GM12878 (cell line): Measurements from ENCODE around the gene SNRPA1. TPM values are rescaled to one million over a fixed set of nuclear protein-coding genes. Genes with fewer than 3 reads are reported as not detected.
"Not testable (repeated sequence)": the region's sequence is repeated elsewhere in the genome, so short reads cannot be mapped to it uniquely, and the experiment has no call there.

ENCODE experiments used
- ATAC-seq: fragments of 200-7000 bp; cut with Tn5 transposase; 3 replicates; pipeline ENCODE4 v1.9.1; 2020; ENCODE audit warnings: mild to moderate bottlenecking, moderate library complexity
- BruUV-seq: library from RNA; stranded (reverse); fragments of 400-500 nt; replicated peaks from 2 replicates; lab custom pipeline; 2021; lab: Mats Ljungman, UMichigan
- CTCF ChIA-PET: fragments of 300-600 bp; sonication (Branson Sonifier 250); formaldehyde crosslinking; extraction: SDS; loops from one replicate; lab custom pipeline; 2021; ENCODE audit warnings: inconsistent platforms; lab: Yijun Ruan, JAX
- POLR2A ChIA-PET: fragments of 350-600 bp; formaldehyde crosslinking; extraction: SDS; loops from one replicate; lab custom pipeline; 2021; ENCODE audit warnings: inconsistent platforms; lab: Charles Lee
- RAD21 ChIA-PET: fragments of 300-600 bp; sonication (Branson Sonifier 250); formaldehyde crosslinking; loops from one replicate; lab custom pipeline; 2023; ENCODE audit warnings: antibody characterized with exemption; ENCODE audit not compliant: unreplicated experiment; lab: Charles Lee
- SMC1A ChIA-PET: fragments of 300-600 bp; sonication (Branson Sonifier 250); formaldehyde crosslinking; loops from one replicate; lab custom pipeline; 2023; ENCODE audit not compliant: unreplicated experiment, uncharacterized antibody; lab: Charles Lee
- DNase-seq: peaks from one replicate; pipeline ENCODE4 v3.0.0-alpha.2; 2011; ENCODE audit warnings: low read depth, low spot score
- FAIRE-seq: peaks from 3 replicates; lab custom pipeline; 2011; peaks lifted over from hg19 to GRCh38; lab: Jason Lieb, UNC
- H2AFZ ChIP-seq: 2 replicates; pipeline ENCODE4 v1.6.0; 2011; ENCODE audit warnings: low read depth, low read length, control low read depth; ENCODE audit not compliant: control insufficient read depth
- H3K27ac ChIP-seq: 2 replicates; pipeline ENCODE4 v1.5.1; 2011; ENCODE audit warnings: control low read depth; ENCODE audit not compliant: control insufficient read depth, insufficient read depth
- H3K27me3 ChIP-seq, 2 experiments: replicated peaks in 1 of 2; 2 replicates each; pipeline versions ENCODE4 v1.6.0 to v1.6.1; 2011; ENCODE audit warnings: low read length in 1 of 2; ENCODE audit not compliant: control insufficient read depth in 2 of 2, insufficient read depth in 2 of 2
- H3K36me3 ChIP-seq, 2 experiments: 2 replicates each; pipeline ENCODE4 v1.5.1; 2011; ENCODE audit warnings: low read length in 1 of 2; ENCODE audit not compliant: control insufficient read depth in 2 of 2, insufficient read depth in 2 of 2
- H3K4me1 ChIP-seq: 2 replicates; pipeline ENCODE4 v1.6.1; 2011; ENCODE audit warnings: mild to moderate bottlenecking, low read length, moderate library complexity, mixed read lengths; ENCODE audit not compliant: control insufficient read depth, insufficient read depth
- H3K4me2 ChIP-seq: 2 replicates; pipeline ENCODE4 v1.6.0; 2011; ENCODE audit warnings: control low read depth; ENCODE audit not compliant: control insufficient read depth, insufficient read depth
- H3K4me3 ChIP-seq: fragments of 200-600 bp; sonication (generic); 2 replicates; pipeline ENCODE4 v1.5.1; 2016
- H3K79me2 ChIP-seq: 2 replicates; pipeline ENCODE4 v1.6.0; 2011; ENCODE audit warnings: low read length; ENCODE audit not compliant: control insufficient read depth, insufficient read depth
- H3K9ac ChIP-seq: 2 replicates; pipeline ENCODE4 v1.8.0; 2011; ENCODE audit warnings: low read length, control low read depth, mixed read lengths; ENCODE audit not compliant: control insufficient read depth, insufficient read depth
- H3K9me3 ChIP-seq: replicated peaks from 3 replicates; pipeline ENCODE4 v1.5.1; 2011; ENCODE audit warnings: mild to moderate bottlenecking, low read length; ENCODE audit not compliant: control insufficient read depth, insufficient read depth
- H4K20me1 ChIP-seq: 2 replicates; pipeline ENCODE4 v1.6.0; 2011; ENCODE audit not compliant: control insufficient read depth, insufficient read depth
- CBX5 ChIP-seq: sonication (generic); IDR thresholded peaks from 2 replicates; pipeline ENCODE4 v1.6.1; 2016; ENCODE audit warnings: low read depth, moderate library complexity, mild to moderate bottlenecking, inconsistent platforms
- GABPA ChIP-seq: IDR thresholded peaks from 2 replicates; pipeline ENCODE4 v1.6.1; 2014; ENCODE audit warnings: antibody characterized with exemption, low read depth, mild to moderate bottlenecking, inconsistent platforms
- HCFC1 ChIP-seq: fragments of 150-350 bp; IDR thresholded peaks from 2 replicates; pipeline ENCODE4 v1.6.1; 2014; ENCODE audit warnings: low read length
- NR2C1 ChIP-seq: fragments of 450-650 bp; IDR thresholded peaks from 2 replicates; pipeline ENCODE4 v1.6.1; 2017; ENCODE audit warnings: antibody characterized with exemption, mild to moderate bottlenecking, moderate library complexity
- NR2C2 ChIP-seq: IDR thresholded peaks from 2 replicates; pipeline ENCODE4 v1.6.1; 2011; ENCODE audit warnings: borderline replicate concordance, low read depth; ENCODE audit not compliant: control insufficient read depth, insufficient read length
- POLR2A ChIP-seq: IDR thresholded peaks from 2 replicates; pipeline ENCODE4 v1.6.1; 2011; ENCODE audit warnings: low read depth, mild to moderate bottlenecking, low read length
- TBL1XR1 ChIP-seq: IDR thresholded peaks from 2 replicates; pipeline ENCODE4 v1.6.1; 2012; ENCODE audit warnings: low read depth, low read length, improper control_type of control experiment
- WGBS: methylation state at CpG from one replicate; pipeline ENCODE4 v1.1.6; 2016; ENCODE audit warnings: low lambda C conversion rate; ENCODE audit not compliant: insufficient replicate concordance, insufficient coverage; ENCODE audit errors: missing lambda C conversion rate; 5-methylcytosine and 5-hydroxymethylcytosine counted together
- in situ Hi-C: fragments of 300-500 bp; cut with MboI; formaldehyde crosslinking; loops from 9 replicates; pipeline ENCODE4 v1.14.3; 2018; ENCODE audit warnings: mixed read lengths
- intact Hi-C: fragments of 100-400 bp; cut with micrococcal nuclease; formaldehyde crosslinking; loops from one replicate; pipeline ENCODE4 v1.14.2; 2022; ENCODE audit not compliant: unreplicated experiment
- polyA plus RNA-seq, 11 experiments: library from polyadenylated mRNA; depleted of rRNA in 4 of 11; unstranded in 6 of 11; stranded (reverse) in 5 of 11; fragments of >200 nt; fragmentation: Nextera tagmentation in 4 of 11; fragmentation: Illumina TruSeq in 1 of 11; extraction: Ambion mirVana in 4 of 11; extraction: Trizol in 1 of 11; gene quantifications; 1 replicate in 1 of 11; 2 replicates in 10 of 11; pipeline versions ENCODE4 v1.2.1 to v1.2.3, GENCODE V29; 2011 to 2016; ENCODE audit warnings: inconsistent platforms in 2 of 11, missing spikeins in 2 of 11, low read depth in 1 of 11
- total RNA-seq, 4 experiments: library from RNA; depleted of rRNA in 3 of 4; stranded (reverse); fragments of >200 nt in 3 of 4; fragmentation: Illumina TruSeq in 1 of 4; extraction: Trizol in 1 of 4; gene quantifications; 2 replicates each; pipeline versions ENCODE4 v1.2.1 to v1.2.3, GENCODE V29; 2013 to 2021
- TF ChIP-seq, protein P1 (sequence below): fragments of 450-650 bp; IDR thresholded peaks from 2 replicates; pipeline ENCODE4 v1.6.1; 2016; ENCODE audit warnings: mild to moderate bottlenecking, moderate library complexity, borderline replicate concordance

SNRPA1 gene
- total and polyA plus RNA-seq, 10 of the 15 experiments (the other 5 are each of a cell fraction or from before 2014, with no cell fraction given): 59.9 to 267 (median 161) TPM

GRCh38 chr15:101333907-101334789 is 39.1 kb upstream of the SNRPA1 start:
- Histone ChIP-seq H3K4me2 (peak overlapping the region; percentile 67), H2AFZ (peak overlapping the region; percentile 93), H3K27ac (peak overlapping the region; percentile 39), H3K4me3 (peak overlapping the region; percentile 72), H3K9me3 (peaks cover 28% of the 10 kb centered on the region)
- peak; percentile 23 for DNase-seq
- FAIRE-seq, H3K27me3 ChIP-seq, RAD21 ChIA-PET, H3K9ac ChIP-seq, H3K36me3 ChIP-seq, in situ Hi-C loops, intact Hi-C loops, POLR2A ChIA-PET, CTCF ChIA-PET, SMC1A ChIA-PET, BruUV-seq, H3K4me1 ChIP-seq, ATAC-seq, H3K79me2 ChIP-seq, H4K20me1 ChIP-seq: not testable (repeated sequence)
- 20% methylated on average over 11 of the region's 16 CpGs for WGBS
- peak; percentile 61; the same call in 1 of the 2 replicates for TF ChIP-seq TBL1XR1
- TF ChIP-seq NR2C1: peak; percentile 89
- peak; percentile 92 for TF ChIP-seq NR2C2
- peak; percentile 96 for TF ChIP-seq CBX5
- TF ChIP-seq POLR2A: 0 out of 2 replicates have a peak, but pooled peaks have one; percentile 42
- peak; percentile 46 for TF ChIP-seq HCFC1
- TF ChIP-seq, protein P1, sequence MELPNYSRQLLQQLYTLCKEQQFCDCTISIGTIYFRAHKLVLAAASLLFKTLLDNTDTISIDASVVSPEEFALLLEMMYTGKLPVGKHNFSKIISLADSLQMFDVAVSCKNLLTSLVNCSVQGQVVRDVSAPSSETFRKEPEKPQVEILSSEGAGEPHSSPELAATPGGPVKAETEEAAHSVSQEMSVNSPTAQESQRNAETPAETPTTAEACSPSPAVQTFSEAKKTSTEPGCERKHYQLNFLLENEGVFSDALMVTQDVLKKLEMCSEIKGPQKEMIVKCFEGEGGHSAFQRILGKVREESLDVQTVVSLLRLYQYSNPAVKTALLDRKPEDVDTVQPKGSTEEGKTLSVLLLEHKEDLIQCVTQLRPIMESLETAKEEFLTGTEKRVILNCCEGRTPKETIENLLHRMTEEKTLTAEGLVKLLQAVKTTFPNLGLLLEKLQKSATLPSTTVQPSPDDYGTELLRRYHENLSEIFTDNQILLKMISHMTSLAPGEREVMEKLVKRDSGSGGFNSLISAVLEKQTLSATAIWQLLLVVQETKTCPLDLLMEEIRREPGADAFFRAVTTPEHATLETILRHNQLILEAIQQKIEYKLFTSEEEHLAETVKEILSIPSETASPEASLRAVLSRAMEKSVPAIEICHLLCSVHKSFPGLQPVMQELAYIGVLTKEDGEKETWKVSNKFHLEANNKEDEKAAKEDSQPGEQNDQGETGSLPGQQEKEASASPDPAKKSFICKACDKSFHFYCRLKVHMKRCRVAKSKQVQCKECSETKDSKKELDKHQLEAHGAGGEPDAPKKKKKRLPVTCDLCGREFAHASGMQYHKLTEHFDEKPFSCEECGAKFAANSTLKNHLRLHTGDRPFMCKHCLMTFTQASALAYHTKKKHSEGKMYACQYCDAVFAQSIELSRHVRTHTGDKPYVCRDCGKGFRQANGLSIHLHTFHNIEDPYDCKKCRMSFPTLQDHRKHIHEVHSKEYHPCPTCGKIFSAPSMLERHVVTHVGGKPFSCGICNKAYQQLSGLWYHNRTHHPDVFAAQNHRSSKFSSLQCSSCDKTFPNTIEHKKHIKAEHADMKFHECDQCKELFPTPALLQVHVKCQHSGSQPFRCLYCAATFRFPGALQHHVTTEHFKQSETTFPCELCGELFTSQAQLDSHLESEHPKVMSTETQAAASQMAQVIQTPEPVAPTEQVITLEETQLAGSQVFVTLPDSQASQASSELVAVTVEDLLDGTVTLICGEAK: peak; percentile 81
- TF ChIP-seq GABPA: peak; percentile 97
